NB4 (cell line): ENCODE results near the gene FBXO9.
"Not testable (repeated sequence)": the region's sequence is repeated elsewhere in the genome, so short reads cannot be mapped to it uniquely, and the experiment has no call there.

ENCODE experiments used
- DNase-seq: peaks from one replicate; pipeline ENCODE4 v3.0.0; 2010; ENCODE audit warnings: low read depth
- H3K4me3 ChIP-seq: one replicate; pipeline ENCODE4 v1.5.1; 2011; ENCODE audit warnings: mild to moderate bottlenecking, low read depth, low read length, moderate library complexity
- MYC ChIP-seq: IDR thresholded peaks from 2 replicates; pipeline ENCODE4 v1.6.1; 2011; ENCODE audit warnings: low read depth, low read length
- POLR2A ChIP-seq: IDR thresholded peaks from 2 replicates; pipeline ENCODE4 v1.6.1; 2011; ENCODE audit warnings: mild to moderate bottlenecking; ENCODE audit not compliant: insufficient read length; ENCODE audit errors: extremely low read depth
- TF ChIP-seq, protein P1 (sequence below): IDR thresholded peaks from 2 replicates; pipeline ENCODE4 v1.6.1; 2011; ENCODE audit warnings: low read depth, low read length
- TF ChIP-seq, protein P2 (sequence below): IDR thresholded peaks from one replicate; pipeline ENCODE4 v1.5.1; 2012; ENCODE audit warnings: low read depth, low read length

FBXO9 gene

DNA sequence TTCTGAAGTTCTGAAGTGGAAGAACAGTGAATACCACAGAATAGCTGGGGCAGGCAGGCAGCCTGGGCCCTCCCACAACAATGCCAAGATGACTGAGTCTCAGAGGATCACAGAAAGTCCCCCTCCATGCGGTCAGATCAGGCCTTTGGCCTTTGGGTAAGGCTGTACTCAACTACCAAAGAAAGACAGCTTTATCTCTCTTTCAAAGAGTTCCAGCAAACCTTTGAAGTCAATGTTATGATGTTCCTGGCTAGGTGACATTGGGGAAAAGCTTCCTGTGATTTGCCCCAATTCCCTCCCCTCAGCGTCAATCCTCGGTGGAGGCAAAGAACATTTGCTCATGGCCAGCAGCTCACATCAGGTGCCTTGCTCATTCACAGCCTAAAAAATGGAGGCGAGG, 10.7 kb upstream of the FBXO9 start:
- H3K4me3 ChIP-seq: no peak overlapping the region
- DNase-seq: no peak
- TF ChIP-seq, protein P1, sequence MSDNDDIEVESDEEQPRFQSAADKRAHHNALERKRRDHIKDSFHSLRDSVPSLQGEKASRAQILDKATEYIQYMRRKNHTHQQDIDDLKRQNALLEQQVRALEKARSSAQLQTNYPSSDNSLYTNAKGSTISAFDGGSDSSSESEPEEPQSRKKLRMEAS: no peak

DNA sequence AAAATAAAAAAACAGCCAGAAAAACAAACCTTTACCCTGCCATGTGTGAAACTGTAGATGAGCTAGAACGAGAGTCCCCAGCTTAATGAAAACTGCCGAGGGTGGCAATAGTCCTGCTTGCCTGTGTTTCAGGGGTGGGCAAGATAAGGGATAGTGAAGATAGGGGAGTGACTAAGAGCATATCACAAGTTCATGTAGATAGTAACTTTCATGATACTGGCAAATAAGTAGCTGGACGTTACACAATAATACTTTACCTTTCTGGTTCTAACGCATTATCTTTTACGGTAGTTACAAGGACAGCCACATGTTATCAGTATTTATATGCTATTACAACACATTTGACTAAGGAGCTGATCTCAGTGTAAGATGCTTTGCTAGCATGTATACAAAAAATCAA, 9.3 kb upstream of the FBXO9 start:
- H3K4me3 ChIP-seq: no peak overlapping the region
- no peak for DNase-seq
- TF ChIP-seq MYC (no peak), POLR2A (no peak)
- TF ChIP-seq, protein P1: no peak
- TF ChIP-seq, protein P2, sequence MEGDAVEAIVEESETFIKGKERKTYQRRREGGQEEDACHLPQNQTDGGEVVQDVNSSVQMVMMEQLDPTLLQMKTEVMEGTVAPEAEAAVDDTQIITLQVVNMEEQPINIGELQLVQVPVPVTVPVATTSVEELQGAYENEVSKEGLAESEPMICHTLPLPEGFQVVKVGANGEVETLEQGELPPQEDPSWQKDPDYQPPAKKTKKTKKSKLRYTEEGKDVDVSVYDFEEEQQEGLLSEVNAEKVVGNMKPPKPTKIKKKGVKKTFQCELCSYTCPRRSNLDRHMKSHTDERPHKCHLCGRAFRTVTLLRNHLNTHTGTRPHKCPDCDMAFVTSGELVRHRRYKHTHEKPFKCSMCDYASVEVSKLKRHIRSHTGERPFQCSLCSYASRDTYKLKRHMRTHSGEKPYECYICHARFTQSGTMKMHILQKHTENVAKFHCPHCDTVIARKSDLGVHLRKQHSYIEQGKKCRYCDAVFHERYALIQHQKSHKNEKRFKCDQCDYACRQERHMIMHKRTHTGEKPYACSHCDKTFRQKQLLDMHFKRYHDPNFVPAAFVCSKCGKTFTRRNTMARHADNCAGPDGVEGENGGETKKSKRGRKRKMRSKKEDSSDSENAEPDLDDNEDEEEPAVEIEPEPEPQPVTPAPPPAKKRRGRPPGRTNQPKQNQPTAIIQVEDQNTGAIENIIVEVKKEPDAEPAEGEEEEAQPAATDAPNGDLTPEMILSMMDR: no peak

DNA sequence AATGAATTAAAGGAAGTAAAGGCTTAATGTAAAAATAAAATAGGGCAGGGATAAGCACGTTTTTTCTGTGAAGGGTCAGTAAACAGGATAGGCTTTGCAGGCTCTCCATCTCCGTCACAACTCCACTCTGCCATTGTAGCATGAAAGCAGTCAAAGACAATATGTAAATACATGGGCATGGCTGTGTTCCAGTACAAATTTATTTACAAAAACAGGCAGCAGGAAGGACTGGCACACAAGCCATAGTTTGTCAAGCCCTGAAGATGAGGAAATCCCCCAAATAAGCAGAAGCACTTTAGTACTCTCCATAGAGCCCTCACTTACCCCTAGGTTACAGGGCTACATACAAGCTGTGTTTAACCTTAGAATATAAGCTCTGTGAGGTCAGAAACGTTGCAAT, 8.9 kb upstream of the FBXO9 start:
- no peak for DNase-seq
- TF ChIP-seq, protein P1: no peak
- TF ChIP-seq MYC: no peak
- TF ChIP-seq POLR2A: no peak
- TF ChIP-seq, protein P2: no peak
- H3K4me3 ChIP-seq: no peak overlapping the region

DNA sequence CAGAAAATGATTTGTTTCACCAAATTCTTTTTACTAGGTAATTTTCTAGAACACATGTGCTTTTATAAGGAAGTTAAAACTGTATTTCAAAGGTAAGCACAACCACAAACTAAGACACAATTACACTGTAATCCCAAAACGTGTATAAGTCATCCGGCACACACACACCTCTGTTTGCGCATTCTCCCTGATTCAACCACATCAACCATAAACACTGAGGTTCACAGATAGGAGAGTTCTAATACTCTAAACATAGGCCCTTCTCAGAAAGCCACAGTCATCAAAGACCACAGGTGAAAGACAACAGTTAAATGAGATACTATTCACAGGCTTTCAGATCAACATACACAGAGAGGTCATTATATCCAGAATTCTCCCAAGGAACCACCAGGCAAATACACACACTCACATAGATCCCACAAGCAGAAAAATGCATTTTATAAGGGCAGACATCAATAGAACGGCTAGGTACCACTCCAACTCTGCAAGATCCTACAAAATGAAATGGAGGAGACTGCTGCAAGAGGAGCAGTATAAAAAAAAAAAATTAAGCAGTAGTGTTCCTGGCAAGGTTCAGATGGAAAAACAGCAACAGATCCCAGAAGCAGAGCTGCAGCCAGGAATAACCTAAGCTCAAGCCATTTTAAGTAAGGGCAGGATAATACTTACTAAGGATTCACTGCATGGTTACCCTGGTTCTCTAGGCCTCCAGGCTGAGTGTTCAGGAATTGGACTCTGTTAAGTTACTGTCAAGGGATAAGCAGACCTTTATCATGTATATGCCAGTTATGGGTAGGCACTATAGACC, 6.6 kb upstream of the FBXO9 start:
- no peak for TF ChIP-seq POLR2A
- TF ChIP-seq MYC: no peak
- TF ChIP-seq, protein P2: no peak
- TF ChIP-seq, protein P1: no peak
- no peak for DNase-seq
- no peak overlapping the region for H3K4me3 ChIP-seq

DNA sequence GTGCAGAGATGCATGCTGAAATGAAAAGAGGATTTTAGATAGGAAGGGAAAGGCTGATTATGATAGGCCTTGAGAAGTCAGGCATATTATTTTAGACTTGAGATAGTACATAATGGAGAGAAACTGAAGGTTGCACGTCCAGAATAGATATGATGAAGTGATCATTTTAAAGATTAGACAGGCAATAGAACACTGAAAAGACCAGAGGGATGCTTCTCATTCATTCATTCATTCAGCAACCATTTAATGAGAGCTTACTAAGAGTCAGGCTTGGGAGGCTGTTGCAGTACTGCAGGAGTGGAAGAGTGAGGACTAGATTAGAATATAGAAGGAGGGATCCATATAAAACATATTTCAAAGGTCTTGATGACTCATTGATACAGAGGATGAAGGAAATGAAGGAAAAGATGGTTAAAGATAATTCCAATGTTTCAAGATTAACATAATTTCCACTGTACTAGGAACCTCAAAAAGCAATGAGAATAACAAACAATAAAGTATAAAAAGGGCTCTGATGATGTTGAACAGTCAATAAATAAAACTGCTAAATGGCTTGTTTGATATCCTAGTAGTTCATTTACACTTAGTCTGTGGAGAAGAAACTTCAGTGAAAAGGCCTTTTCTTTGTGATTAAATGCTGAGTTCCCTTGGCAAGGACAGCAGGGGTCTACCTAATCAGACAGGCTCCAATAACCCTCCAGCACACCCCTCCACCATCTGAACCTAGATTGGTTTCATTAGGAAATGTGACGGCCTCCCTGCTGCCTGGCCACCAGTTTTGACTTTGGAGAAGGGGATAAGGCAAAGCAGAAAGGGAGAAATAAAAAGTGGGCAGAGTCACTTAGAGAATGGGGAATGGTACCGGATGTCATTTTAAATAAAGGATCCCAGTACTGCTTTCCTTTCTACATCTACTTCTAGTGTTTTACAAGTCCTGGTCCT, 5.3 kb upstream of the FBXO9 start:
- no peak for DNase-seq
- H3K4me3 ChIP-seq: peak overlapping the region; percentile 78
- TF ChIP-seq, protein P1: no peak
- TF ChIP-seq, protein P2: no peak
- TF ChIP-seq MYC: no peak
- no peak for TF ChIP-seq POLR2A

DNA sequence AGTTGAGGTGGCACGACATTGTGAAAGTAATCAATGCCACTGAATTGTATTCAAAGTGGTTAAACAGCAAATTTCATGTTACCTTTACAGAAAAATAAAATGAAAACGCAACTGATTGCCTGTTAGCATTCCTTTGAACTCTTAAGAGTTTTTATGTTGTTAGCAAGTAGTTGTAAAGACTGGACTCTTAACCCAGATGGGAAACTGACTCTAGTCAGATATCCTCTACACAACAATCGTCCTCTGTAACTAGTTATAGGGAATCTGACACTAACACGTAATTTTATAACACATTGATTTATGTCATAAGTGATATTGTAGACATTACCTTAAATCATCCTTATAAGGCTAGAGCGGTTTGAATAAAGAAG, 3.0 kb upstream of the FBXO9 start:
- DNase-seq: no peak
- TF ChIP-seq MYC: no peak
- H3K4me3 ChIP-seq: peak overlapping the region; percentile 78

DNA sequence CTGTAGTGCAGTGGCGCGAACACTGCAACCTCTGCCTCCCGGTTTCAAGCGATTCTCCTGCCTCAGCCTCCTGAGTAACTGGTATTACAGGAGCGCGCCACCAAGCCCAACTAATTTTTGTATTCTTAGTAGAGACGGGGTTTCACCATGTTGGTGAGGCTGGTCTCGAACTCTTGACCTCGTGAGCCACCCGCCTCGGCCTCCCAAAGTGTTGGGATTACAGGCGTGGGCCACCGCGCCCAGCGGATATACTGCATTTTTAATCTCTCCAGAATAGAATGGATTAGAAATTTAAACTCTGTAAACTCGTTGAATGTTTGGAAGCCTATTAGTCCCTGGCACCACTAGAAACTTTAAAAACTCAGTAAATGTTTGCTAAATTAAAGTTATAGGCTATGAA, 949 bp upstream of the FBXO9 start:
- DNase-seq, H3K4me3 ChIP-seq: not testable (repeated sequence)
